ENCODE measurements around the gene MAP3K6.

MAP3K6 gene

GRCh38 chr1:27321813-27322568, 44.8 kb downstream of the MAP3K6 start, which contains the start of gene TMEM222:
Gene TMEM222, plus strand, starts transcription at chr1:27322163. Its CDS starts 35 bp downstream, at chr1:27322198.
- no peak for DNase-seq (ENCODE audit: low read depth, low spot score)
- Histone ChIP-seq H3K4me3 (ENCODE audit: low read length) (peak within 1 kb of the TSS; percentile 93), H3K27me3 (ENCODE audit: control insufficient read depth, insufficient read depth, low read length) (no peaks in the 10 kb centered on the region), H3K36me3 (ENCODE audit: control insufficient read depth, insufficient read depth, low read length) (peaks cover 9% of the 10 kb centered on the region; the same call in 1 of the 2 replicates), H3K9me3 (ENCODE audit: control insufficient read depth, insufficient read depth, low read length) (no peaks in the 10 kb centered on the region), H3K4me1 (ENCODE audit: control insufficient read depth, insufficient read depth, low read length) (no peaks in the 10 kb centered on the region), H3K27ac (ENCODE audit: low read length) (no peak within 1 kb of the TSS)
- no CpG with 5 or more reads among the region's 67 CpGs for WGBS (ENCODE audit: insufficient coverage, insufficient read length)

DNA sequence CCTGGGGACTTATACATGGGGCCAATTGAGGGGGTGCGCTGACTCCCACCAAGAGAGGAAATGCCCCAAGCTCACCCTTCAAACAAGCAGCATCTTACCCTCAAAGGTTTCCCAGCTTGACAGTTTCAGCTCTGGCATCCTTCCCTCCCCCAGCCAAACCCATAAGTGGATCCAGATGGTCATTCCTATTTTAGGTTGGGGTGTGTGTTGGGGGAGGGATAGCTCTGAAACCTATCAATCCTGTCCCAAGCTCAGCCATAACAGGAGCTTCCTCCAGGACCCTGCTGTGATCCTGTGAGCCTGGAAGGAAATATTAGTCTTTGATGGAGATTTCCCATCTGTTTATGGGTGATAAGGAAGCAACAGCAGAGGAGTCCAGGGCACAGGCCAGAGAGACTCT, 48.2 kb downstream of the MAP3K6 start:
- H3K27ac ChIP-seq (ENCODE audit: low read length) = no peak overlapping the region
- no peaks in the 10 kb centered on the region for H3K9me3 ChIP-seq (ENCODE audit: control insufficient read depth, insufficient read depth, low read length)
- WGBS (ENCODE audit: insufficient coverage, insufficient read length) = no CpG with 5 or more reads among the region's 1 CpG
- no peaks in the 10 kb centered on the region for H3K4me1 ChIP-seq (ENCODE audit: control insufficient read depth, insufficient read depth, low read length)
- no peaks in the 10 kb centered on the region for H3K36me3 ChIP-seq (ENCODE audit: control insufficient read depth, insufficient read depth, low read length)
- H3K4me3 ChIP-seq (ENCODE audit: low read length) = no peak overlapping the region
- DNase-seq (ENCODE audit: low read depth, low spot score) = no peak
- no peaks in the 10 kb centered on the region for H3K27me3 ChIP-seq (ENCODE audit: control insufficient read depth, insufficient read depth, low read length)

- no peaks in the 10 kb centered on the region for H3K36me3 ChIP-seq (ENCODE audit: control insufficient read depth, insufficient read depth, low read length)
- DNase-seq (ENCODE audit: low read depth, low spot score) = no peak
- no peak overlapping the region for H3K27ac ChIP-seq (ENCODE audit: low read length)
- WGBS (ENCODE audit: insufficient coverage, insufficient read length) = no CpG with 5 or more reads among the region's 4 CpGs
- no peaks in the 10 kb centered on the region for H3K9me3 ChIP-seq (ENCODE audit: control insufficient read depth, insufficient read depth, low read length)
- H3K27me3 ChIP-seq (ENCODE audit: control insufficient read depth, insufficient read depth, low read length) = no peaks in the 10 kb centered on the region
- no peak overlapping the region for H3K4me3 ChIP-seq (ENCODE audit: low read length)
- no peaks in the 10 kb centered on the region for H3K4me1 ChIP-seq (ENCODE audit: control insufficient read depth, insufficient read depth, low read length)
Observed at GRCh38 chr1:27318136-27318535, 48.6 kb downstream of the MAP3K6 start.

DNA sequence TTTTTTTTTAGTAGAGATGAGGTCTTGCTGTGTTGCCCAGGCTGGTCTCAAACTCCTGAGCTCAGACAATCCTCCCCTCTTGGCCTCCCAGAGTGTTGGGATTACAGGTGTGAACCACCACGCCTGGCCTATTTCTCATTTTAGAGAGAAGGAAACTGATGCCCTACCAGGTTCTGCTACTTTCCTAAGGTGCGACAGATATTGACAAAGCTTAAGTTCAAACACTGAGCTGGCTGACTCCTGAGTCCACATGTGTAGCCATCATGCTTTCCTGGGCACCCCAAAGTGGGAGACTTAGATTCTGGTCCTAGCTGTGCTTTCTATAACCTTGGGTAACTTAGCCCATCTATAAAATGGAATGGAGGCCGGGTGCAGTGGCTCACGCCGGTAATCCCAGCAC, 49.9 kb downstream of the MAP3K6 start:
- no peaks in the 10 kb centered on the region for H3K27me3 ChIP-seq (ENCODE audit: control insufficient read depth, insufficient read depth, low read length)
- no peak overlapping the region for H3K27ac ChIP-seq (ENCODE audit: low read length)
- no peak overlapping the region for H3K4me3 ChIP-seq (ENCODE audit: low read length)
- no peaks in the 10 kb centered on the region for H3K9me3 ChIP-seq (ENCODE audit: control insufficient read depth, insufficient read depth, low read length)
- DNase-seq (ENCODE audit: low read depth, low spot score) = no peak
- H3K4me1 ChIP-seq (ENCODE audit: control insufficient read depth, insufficient read depth, low read length) = no peaks in the 10 kb centered on the region
- H3K36me3 ChIP-seq (ENCODE audit: control insufficient read depth, insufficient read depth, low read length) = no peaks in the 10 kb centered on the region
- WGBS (ENCODE audit: insufficient coverage, insufficient read length) = no CpG with 5 or more reads among the region's 5 CpGs

GRCh38 chr1:27314737-27315136, 52.0 kb downstream of the MAP3K6 start:
- no peaks in the 10 kb centered on the region for H3K4me1 ChIP-seq (ENCODE audit: control insufficient read depth, insufficient read depth, low read length)
- no peaks in the 10 kb centered on the region for H3K36me3 ChIP-seq (ENCODE audit: control insufficient read depth, insufficient read depth, low read length)
- H3K27me3 ChIP-seq (ENCODE audit: control insufficient read depth, insufficient read depth, low read length) = no peaks in the 10 kb centered on the region
- DNase-seq (ENCODE audit: low read depth, low spot score) = no peak
- WGBS (ENCODE audit: insufficient coverage, insufficient read length) = no CpG with 5 or more reads among the region's 2 CpGs
- no peaks in the 10 kb centered on the region for H3K9me3 ChIP-seq (ENCODE audit: control insufficient read depth, insufficient read depth, low read length)
- no peak overlapping the region for H3K27ac ChIP-seq (ENCODE audit: low read length)
- no peak overlapping the region for H3K4me3 ChIP-seq (ENCODE audit: low read length)

DNA sequence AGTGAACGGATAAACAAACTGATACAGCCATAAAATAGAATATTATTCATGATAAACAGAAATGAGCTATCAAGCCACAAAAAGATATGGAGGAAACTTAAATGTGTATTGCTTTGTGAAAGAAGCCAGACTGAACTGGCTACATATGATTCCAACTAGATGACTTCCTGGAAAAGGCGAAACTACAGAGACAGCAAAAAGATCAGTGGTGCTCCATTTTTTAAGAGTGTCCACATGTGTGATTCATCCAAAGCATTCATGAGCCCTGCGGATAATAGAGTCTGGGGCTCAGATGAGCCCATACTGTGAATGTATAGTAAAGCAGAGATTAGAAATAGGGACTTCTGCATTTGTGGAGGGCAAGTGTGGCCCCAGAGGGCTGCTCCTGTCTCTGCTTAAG, 52.6 kb downstream of the MAP3K6 start:
- H3K9me3 ChIP-seq (ENCODE audit: control insufficient read depth, insufficient read depth, low read length) = no peaks in the 10 kb centered on the region
- DNase-seq (ENCODE audit: low read depth, low spot score) = no peak

DNA sequence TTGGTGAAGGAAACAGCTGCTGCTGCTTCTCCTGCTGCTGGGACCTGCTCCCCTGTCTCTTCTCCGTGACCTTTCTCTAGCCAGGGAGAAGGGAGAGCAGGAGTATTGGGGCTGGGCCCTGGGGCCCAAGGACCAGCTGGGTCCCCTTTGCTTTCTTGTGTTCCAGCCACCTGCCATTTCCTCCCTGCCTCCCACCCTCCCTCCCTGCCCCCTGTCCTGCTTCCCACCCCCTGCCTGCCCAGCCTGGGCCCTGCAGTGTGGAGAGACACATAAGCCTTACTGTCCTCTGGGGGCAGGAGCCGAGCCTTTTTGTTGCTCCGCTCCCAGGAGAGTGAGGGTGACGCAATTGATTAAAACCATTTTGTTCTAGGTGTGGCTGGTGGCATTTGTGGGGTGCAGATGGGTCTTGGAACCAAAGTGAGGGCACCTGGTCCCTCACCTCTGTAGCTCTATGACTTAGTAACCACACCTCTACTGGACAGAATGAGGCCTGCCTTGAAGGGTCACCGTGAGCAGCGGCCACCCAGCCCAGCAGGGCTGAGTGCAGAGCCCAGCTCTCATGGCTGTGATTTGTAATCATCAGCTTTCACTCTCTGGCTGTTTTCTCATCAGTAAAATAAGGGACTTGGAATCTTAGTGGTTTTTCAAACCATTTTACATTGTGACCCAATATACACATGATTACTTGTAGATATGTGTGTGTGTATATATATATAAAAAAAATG, 58.7 kb downstream of the MAP3K6 start:
- no CpG with 5 or more reads among the region's 6 CpGs for WGBS (ENCODE audit: insufficient coverage, insufficient read length)
- no peak for DNase-seq (ENCODE audit: low read depth, low spot score)

More for the DNA sequence above, 52.6 kb downstream of the MAP3K6 start:
- H3K27me3 ChIP-seq (ENCODE audit: control insufficient read depth, insufficient read depth, low read length) = no peaks in the 10 kb centered on the region
- no peaks in the 10 kb centered on the region for H3K4me1 ChIP-seq (ENCODE audit: control insufficient read depth, insufficient read depth, low read length)
- no CpG with 5 or more reads among the region's 3 CpGs for WGBS (ENCODE audit: insufficient coverage, insufficient read length)
- H3K36me3 ChIP-seq (ENCODE audit: control insufficient read depth, insufficient read depth, low read length) = no peaks in the 10 kb centered on the region
- H3K27ac ChIP-seq (ENCODE audit: low read length) = no peak overlapping the region
- H3K4me3 ChIP-seq (ENCODE audit: low read length) = no peak overlapping the region

DNA sequence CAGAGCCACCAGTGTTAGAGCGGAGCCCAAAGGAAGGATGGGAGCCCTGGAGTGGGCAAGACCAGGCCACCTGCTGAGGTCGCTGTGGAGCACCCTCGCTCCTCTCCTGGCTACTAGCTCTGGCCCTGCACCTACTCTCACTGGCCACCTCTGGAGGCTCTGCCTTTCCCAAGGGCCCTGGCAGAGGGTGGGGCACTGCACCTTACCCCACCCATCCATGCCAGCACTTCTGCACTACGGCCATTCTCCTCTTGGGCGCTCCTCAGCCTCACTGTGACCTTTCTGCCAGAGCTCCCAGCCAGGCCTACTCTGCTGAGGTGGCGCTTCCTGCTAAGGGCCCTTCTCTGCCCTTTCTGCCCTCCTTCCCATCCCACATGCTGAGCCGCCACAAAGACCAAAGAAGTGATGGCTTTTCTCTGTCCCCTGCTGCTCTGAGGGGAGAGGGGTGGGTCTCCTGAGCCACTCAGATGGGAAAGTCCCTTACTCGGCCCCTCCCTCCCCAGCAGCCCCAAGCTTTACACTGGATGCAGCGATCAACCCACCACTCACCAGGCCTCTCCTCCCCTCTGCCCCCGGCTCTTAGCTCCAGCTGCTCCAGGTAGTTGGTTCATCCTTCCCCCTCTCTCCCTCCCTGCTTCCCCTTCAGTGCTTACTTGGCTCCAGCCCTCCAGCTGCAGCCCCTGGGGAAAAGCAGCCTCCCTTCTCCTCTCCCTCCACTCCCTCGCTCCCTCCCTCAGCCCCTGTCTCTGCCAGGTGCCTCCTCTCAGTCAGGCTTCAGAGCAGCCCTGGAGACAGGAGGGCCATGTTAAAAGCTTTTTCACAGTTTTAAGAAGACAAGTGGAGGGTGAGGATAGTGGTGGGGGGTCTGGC, 59.6 kb downstream of the MAP3K6 start:
- DNase-seq (ENCODE audit: low read depth, low spot score) = no peak
- H3K4me3 ChIP-seq (ENCODE audit: low read length) = no peak overlapping the region

More for the DNA sequence above, 58.7 kb downstream of the MAP3K6 start:
- Histone ChIP-seq H3K9me3 (ENCODE audit: control insufficient read depth, insufficient read depth, low read length) (no peaks in the 10 kb centered on the region), H3K4me3 (ENCODE audit: low read length) (no peak overlapping the region), H3K36me3 (ENCODE audit: control insufficient read depth, insufficient read depth, low read length) (no peaks in the 10 kb centered on the region), H3K27me3 (ENCODE audit: control insufficient read depth, insufficient read depth, low read length) (no peaks in the 10 kb centered on the region), H3K4me1 (ENCODE audit: control insufficient read depth, insufficient read depth, low read length) (peaks cover 9% of the 10 kb centered on the region), H3K27ac (ENCODE audit: low read length) (no peak overlapping the region)

DNA sequence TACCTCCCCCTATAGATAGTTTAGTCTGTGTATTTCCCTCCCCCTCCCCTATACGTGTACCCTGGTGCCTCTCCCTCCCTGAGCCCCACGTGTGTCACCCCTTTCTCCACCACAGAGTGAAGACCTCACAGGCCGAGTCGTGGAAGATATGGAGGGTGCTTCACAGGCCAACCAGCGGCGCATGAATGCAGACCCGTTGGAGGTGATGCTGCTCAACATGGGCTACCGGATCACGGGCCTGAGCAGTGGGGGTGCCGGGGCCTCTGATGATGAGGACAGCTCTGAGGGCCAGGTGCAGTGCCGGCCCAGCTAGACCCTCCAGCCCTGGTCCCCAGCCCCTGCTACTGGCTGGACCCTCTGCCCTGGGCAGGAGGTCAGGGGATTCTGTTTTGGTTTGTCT, 60.7 kb downstream of the MAP3K6 start:
- no peak for DNase-seq (ENCODE audit: low read depth, low spot score)
- Histone ChIP-seq H3K4me3 (ENCODE audit: low read length) (no peak overlapping the region), H3K9me3 (ENCODE audit: control insufficient read depth, insufficient read depth, low read length) (no peaks in the 10 kb centered on the region), H3K4me1 (ENCODE audit: control insufficient read depth, insufficient read depth, low read length) (peaks cover 9% of the 10 kb centered on the region), H3K27ac (ENCODE audit: low read length) (no peak overlapping the region), H3K36me3 (ENCODE audit: control insufficient read depth, insufficient read depth, low read length) (no peaks in the 10 kb centered on the region), H3K27me3 (ENCODE audit: control insufficient read depth, insufficient read depth, low read length) (no peaks in the 10 kb centered on the region)
- WGBS (ENCODE audit: insufficient coverage, insufficient read length) = no CpG with 5 or more reads among the region's 11 CpGs

More for the DNA sequence above, 59.6 kb downstream of the MAP3K6 start:
- Histone ChIP-seq H3K9me3 (ENCODE audit: control insufficient read depth, insufficient read depth, low read length) (no peaks in the 10 kb centered on the region), H3K27ac (ENCODE audit: low read length) (no peak overlapping the region), H3K27me3 (ENCODE audit: control insufficient read depth, insufficient read depth, low read length) (no peaks in the 10 kb centered on the region), H3K36me3 (ENCODE audit: control insufficient read depth, insufficient read depth, low read length) (no peaks in the 10 kb centered on the region), H3K4me1 (ENCODE audit: control insufficient read depth, insufficient read depth, low read length) (peaks cover 9% of the 10 kb centered on the region)
- no CpG with 5 or more reads among the region's 11 CpGs for WGBS (ENCODE audit: insufficient coverage, insufficient read length)
